ENCODE results near the gene SLC38A9.

GRCh38 chr5:55594671-55595070 is 117.5 kb downstream of the SLC38A9 start:
- TF ChIP-seq POLR2A (IDR thresholded peaks at IDR 0.05) (no peak), CTCF (IDR thresholded peaks at IDR 0.05) (no peak)

All from testis (tissue), 2 donors.